Sciatic nerve (tissue), 2 donors: ENCODE data around the gene PCSK6. TPM values are rescaled to one million over a fixed set of nuclear protein-coding genes. Genes with fewer than 3 reads are reported as not detected.

Experiments used
- ATAC-seq: fragments of 200-7000 bp; cut with Tn5 transposase; one replicate; pipeline ENCODE4 v1.9.1; 2020; ENCODE audit warnings: mild to moderate bottlenecking, moderate library complexity
- DNase-seq: peaks from one replicate; pipeline ENCODE4 v3.0.0-alpha.2; 2020; ENCODE audit warnings: low spot score
- intact Hi-C: fragments of 100-400 bp; cut with DNase I; formaldehyde crosslinking; loops from one replicate; pipeline ENCODE4 v1.14.2; 2022
- total RNA-seq: library from RNA; stranded (reverse); fragmentation: NEBNext Ultra II Directional; extraction: Animal tissue kit (Norgen Biotek cat#: 25700); gene quantifications from one replicate; pipeline ENCODE4 v1.2.1, GENCODE V29; 2021
- donor health status: DM: no; HTN: no; CAD: no.
- donor health status: DM: no; HTN: no; CAD: no.

The PCSK6 gene
- total RNA-seq, 1 donor from 2014 or later, result 13.9 TPM

DNA sequence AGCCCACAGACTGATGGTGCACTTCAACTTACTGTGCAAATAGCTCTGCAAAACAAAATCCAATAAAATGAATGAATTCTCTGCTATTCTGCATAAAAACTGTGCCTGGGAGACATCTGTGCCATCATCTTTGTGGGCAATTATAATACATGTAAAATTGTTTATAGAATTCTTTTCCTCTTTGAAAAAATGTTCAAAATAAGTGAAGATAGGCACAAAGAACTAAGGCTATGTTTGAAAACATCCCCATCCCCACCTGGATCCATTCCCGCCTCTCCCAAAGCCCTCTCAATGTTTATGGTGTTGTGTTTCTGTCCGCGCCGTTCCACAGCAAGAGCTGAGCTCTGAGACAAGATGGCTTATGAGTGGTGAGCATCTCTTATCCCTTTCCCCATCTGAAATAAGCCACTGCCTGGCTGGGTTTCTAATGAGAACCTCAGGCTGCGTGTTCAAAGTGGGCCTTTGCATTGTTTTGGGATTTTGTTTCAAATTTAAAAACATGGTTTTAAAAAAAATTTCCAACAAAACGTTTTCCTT, 172.1 kb downstream of the PCSK6 start:
- no peak for DNase-seq
- ATAC-seq, result no peak
- intact Hi-C loops, result no loop called here

DNA sequence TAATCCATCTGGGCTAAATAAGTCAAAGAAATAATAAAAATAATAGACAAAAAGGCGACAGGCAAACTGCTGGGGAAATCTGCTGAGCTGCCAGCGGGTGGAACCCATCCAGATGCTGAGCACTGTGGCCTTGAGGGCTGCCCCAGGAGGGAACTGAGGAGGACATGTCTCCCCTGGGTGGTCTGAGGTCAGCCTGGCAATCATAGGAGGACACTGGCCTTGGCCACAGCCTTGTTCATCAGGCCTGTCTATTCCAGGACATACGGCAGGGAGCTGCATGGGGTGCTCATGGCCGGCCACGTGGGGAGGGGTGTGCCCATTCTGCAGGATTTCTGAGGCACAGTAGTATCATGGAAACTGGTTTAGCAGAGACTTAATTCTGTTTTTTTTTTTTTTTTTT, 173.0 kb downstream of the PCSK6 start:
- intact Hi-C loops, result no loop called here
- ATAC-seq (no peak), DNase-seq (peak; percentile 47)

DNA sequence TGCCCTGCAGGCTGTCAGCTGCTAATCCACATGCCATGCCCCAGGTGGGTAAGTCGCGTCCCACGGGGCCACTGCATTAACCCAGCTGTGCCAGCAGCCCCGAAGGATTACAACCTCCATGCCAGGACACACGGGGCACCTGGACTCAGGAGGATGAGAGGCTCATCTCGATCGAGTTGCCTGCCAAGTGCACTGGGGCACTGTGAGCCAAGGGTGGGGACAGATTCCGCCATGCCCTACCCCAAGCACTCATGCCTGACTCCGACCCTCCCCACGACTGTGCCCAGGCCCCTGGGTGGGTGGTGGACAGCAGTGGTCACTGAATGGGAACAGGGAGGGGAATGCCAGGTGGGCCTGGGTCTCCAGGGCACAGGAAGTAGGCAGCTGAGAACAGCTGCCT, 173.8 kb downstream of the PCSK6 start:
- ATAC-seq (no peak), DNase-seq (peak; percentile 51)
- intact Hi-C loops, result no loop called here

DNA sequence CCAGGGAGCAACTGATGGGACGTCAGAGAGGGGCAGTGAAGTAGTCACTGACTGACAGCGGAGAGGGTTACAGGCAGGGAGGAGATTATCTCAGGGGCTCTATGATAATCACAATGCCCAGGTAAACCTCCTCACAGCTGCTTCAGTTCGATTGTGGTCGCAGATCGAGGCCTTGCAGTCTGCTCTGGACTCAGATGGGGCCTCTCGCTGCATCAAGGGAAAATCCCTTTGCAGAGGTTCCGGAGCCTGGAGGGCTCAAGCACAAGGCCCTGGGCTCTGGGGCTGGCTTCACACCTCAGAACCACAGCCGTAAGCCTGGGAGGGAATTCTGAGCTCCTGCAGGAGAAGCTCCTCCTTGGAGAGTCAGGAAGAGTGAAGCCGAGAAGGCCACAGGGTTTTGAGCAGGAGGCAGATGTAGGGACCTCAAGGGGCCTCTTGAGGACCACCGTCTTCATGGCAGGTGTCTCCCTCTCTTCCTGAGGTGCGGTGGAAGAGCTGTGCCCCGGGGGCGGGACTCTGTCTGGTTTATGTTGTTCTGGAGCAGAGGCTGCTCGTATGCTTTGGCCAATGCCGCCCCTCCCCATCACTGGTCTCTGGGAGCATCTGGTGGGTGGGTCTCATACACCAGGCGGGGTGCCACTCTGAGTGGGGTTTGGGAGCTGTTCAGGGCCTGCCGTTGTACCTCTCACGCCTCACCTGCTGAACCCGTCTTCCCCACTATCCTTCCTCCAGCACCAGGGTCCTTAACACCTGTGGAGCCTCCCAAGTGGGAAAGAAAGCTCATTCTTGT, 175.0 kb downstream of the PCSK6 start:
- peak; percentile 45 for DNase-seq
- ATAC-seq, result no peak
- intact Hi-C loops, result no loop called here

DNA sequence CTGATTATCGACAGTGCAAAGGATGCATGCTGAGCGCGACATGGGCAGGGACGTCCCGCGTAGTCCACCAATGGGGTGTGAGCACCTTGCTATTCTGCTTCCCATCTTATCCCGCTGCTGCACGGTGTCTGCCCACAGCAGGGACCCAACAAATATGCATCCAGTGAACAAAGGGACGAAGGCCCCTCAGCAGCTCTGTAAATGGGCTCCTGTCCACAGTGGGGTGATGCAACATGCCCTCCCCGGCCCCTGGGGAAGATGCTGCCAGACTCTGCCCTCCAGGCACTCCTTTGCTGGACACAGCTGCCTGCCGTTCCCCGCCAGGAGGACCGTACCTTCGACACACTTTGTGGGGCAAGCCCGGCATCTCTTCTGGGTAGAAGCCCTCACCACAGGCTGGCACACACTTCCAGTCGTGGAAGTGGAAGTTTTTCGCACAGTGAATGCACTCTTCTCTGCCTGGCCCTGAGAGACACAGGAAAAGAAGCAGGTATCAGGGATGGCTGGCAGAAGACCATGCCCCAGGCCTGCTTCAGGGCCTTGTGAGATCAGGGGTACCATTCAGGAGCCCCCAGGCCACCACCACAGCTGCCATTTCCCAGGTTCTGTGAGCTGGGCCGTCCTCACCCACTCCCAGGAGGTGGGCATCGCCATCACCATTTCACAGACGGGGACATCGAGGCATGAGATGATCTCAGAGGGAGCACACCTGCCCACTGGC, 176.3 kb downstream of the PCSK6 start:
- DNase-seq, result peak; percentile 51
- intact Hi-C loops, result no loop called here
- ATAC-seq, result no peak

DNA sequence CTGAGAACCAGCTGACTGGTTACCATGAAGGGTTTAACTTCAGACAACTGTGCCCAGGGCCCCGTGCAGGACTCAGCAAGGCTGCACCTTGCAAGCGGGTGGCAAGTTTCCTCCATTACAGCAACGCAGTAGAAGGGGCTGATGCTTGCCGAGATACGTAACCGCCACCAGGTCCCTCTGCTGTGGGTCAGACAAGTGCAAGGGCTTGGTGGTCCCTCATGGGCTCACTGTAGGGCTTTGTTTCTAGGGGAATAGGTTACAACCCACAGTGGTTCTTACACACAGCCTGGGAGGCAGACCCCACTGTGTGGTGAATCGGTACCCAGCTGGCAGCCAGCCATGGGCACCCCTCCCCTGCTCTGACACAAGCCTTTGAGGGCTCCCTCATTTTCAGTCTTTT, 179.0 kb downstream of the PCSK6 start:
- intact Hi-C loops, result no loop called here
- no peak for ATAC-seq
- peak; percentile 35 for DNase-seq

DNA sequence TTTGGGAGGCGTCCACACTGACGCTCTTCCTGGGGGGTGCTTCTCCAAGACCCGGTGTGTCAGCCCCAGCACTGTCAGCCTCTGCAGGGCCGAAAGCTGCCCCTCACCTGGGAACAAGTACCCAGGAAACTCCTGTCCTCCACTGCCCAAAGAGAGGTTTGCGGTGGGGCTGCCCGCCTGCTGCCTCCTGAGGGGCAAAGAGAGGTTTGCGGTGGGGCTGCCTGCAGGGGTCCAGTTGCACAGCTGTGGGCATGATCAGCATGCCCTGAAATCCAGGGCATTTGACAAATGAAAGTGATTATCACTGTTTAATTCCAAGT, 179.4 kb downstream of the PCSK6 start:
- peak; percentile 43 for DNase-seq
- no peak for ATAC-seq
- intact Hi-C loops, result no loop called here

DNA sequence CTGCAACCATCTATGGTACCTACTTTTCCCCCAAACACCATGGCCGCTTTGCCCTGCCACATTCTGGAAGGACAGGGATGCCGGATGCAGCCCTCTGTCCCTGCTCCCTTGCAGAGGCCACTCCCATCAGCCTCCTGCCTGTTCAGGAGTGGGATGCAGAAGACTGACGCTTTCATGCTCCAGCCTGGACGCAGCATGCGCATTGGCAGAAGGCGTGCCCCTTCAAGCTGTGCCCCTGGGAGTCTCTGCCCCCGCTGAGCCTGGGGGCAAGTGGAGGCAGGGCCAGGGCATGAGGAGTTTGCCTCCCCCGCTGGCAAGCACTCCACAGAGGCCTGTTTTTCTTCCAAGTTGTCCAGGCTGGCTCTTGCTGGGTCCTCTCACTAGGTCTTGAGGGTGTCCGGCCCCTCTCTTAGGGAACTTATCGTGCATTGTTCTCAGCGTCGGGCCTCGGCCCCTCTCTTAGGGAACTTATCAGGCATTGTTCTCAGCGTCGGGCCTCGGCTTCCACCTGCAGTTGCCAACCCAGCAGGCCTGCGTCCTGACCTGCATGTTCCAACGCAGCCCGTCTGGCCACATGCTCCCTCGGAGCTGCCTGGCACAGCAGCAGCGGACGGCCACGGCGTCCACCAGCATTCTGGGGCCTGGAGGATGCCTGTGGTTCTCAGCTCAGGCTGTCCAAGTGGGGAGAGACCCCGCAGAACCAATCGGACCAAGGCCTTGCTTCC, 179.9 kb downstream of the PCSK6 start:
- ATAC-seq, result peak; percentile 47
- DNase-seq, result peak; percentile 60
- intact Hi-C loops, result loop anchor here (10.0 kb wide), 1 partner anchor 185 kb away; no protein-coding TSS in a partner anchor

DNA sequence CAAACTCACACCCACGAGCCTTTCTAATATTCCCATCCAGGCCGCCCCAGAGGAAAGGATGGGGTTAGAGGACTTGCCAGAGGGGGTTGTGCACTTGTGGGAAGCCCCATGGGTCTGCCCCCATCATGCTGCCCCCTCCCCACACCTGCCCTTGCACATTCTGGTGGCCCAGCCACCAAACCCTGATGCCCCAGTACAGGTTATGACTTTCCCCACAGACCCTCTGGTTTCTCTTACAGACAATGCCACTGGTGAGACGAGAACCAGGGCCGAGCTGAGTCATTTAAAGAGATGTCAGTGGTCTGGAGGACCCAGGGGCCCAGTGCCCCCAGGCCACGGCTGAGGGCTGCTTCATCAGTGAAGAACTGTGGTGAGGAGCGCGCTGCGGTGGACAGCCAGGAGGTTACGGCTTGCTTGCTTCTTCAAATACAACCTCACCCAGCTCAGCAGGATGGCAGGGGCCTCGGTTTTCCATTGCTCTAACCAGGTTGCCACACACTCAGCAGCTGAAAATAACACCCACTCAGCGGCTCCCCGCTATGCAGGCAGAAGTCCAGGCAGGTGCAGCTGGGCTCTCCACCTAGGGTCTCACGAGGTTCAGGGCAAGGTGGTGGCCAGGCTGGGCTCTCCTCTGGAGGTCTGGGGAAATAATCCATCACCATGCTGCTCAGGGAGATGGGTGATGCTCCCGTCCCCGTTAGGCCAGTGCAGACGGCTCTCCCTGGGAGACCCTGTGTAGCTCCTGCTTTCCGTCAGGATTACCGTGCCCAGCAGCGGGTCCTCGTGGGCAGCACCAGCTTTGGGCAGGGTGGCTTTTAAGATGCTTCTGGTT, 180.7 kb downstream of the PCSK6 start:
- intact Hi-C loops, result loop anchor here (10.0 kb wide), 1 partner anchor 186 kb away; no protein-coding TSS in a partner anchor
- DNase-seq (peak; percentile 45), ATAC-seq (no peak)

DNA sequence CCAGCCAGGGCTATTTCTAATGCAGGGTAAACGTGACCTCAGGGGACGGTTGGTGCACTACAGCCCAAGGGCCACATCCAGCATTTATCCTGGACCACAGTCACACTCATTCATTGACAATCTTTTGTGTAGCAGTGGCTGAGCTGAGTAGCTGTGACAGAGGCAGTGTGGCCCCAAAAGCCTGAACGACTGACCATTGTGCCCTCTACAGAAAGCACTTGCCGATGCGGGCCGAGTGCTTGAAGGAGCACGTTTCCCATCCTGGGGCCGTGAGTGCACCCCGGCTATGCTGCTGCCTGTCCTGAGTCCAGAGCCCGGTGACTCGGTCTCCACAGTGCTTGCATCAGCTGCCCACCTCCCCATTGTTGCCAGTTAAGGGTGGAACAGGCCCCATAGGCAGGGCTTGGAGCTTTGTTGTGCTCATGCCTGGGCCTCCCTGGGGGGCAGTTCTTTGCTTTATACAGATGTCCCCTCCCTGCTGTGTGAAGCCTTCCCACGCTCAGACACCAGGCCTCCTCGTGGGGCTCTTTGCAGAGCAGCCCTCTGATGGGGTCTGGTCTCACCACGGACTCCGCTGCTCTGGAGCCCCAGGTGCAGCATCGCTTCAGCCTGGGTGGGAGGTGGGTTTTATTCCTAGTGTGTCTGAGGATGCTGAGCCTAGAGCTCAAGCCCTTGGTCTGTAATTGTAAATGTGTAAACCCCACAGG, 181.5 kb downstream of the PCSK6 start:
- DNase-seq (peak; percentile 43), ATAC-seq (no peak)
- intact Hi-C loops, result loop anchor here (10.0 kb wide), 1 partner anchor 187 kb away; no protein-coding TSS in a partner anchor

DNA sequence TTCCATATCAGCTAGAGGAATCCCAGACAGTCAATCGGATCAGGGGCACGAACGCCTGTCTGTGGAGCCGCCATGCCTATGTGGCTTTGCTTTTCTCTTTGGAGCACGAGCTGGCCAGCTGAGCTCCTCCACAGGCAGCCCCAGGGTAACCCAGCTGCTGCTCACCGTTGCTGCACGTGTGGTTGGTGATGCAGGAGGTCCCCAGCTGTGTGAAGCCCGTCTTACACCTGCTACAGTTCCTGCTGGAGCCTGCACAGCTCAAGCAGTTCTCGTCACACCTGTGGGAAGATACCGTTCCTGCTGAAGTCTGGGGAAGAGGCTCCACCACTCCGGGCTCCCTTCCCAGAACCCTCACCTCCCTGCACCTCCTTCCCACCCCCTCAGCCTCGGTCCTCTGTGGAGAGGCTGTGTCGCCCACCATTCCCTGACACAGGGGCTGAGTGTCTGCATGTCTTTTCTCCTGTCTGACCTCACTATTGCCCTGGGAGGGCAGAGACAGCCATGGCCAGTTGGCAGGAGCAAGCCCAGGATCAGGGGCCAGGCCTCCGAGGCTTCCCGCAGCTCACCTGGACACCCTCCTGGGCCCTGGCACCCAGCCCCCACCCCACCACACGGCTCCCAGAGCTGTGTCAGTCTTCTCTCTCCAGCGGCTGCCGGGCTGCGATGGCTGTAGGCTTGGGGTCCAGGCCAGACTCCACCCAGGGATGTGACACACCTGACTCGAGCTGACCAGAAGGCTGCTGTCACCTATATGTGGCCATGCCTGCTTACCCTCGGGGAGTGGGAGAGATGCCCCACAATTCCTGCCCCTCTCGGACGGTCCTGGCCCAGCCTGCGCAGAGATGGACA, 182.2 kb downstream of the PCSK6 start:
- peak; percentile 48 for DNase-seq
- ATAC-seq, result no peak
- intact Hi-C loops, result loop anchor here (10.0 kb wide), 1 partner anchor 188 kb away; no protein-coding TSS in a partner anchor

DNA sequence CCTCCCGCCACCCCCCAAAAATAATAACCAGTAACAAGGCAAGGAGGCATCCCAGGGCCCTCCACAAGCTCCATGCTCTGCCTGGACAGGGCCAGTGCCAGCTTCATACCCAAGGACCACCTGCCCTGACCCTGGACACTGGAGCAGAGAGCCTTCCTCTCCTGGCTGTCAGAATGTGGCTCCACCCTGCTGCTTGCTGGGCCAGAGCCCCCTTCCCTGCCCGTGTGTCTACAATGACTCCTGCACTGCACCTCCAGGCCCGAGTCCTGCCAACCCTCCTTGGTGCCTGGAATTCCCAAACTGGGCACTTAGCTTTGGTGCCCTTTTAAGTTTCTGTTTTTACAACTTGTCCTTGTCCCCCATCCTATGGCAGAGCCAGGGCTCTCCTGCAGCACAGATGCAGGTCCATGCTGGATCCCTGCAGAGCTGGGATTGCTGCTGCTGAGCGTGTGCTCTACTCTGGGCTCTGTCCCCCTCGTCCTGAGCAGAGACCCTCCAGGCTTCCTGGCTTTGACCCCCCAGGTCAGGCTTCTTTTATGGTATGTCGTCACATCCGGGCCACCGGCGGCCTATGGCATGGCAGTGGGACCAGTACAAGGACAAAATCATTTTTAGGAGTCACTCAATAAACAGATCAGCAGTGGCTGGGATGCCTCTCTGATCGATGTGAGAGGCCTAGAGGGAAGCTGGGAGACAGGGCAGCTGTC, 183.0 kb downstream of the PCSK6 start:
- intact Hi-C loops, result loop anchor here (10.0 kb wide), 1 partner anchor 188 kb away; no protein-coding TSS in a partner anchor
- DNase-seq, result peak; percentile 38
- no peak for ATAC-seq

DNA sequence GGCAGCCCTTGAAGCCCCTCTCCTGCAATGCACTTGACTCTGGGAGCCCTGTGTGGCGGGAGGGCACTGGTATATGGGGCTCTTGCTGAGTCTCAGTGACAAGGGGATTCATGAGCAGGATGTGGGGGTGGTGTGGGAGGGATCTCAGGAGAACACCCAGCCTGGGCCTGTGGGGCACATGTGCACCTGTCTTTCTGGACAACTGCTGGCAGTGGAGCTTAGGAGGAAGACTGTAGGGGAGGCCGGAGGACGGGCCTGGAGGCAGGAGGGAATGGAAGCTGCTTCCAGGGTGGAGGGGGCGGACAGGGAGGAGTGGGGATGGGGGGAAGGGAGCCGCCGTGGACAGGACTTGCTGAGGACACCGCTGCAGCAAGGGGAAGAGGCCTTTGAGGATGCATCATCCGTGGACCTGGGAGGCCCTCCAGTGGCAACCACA, 183.7 kb downstream of the PCSK6 start:
- ATAC-seq (no peak), DNase-seq (peak; percentile 43)
- intact Hi-C loops, result loop anchor here (10.0 kb wide), 1 partner anchor 189 kb away; no protein-coding TSS in a partner anchor

DNA sequence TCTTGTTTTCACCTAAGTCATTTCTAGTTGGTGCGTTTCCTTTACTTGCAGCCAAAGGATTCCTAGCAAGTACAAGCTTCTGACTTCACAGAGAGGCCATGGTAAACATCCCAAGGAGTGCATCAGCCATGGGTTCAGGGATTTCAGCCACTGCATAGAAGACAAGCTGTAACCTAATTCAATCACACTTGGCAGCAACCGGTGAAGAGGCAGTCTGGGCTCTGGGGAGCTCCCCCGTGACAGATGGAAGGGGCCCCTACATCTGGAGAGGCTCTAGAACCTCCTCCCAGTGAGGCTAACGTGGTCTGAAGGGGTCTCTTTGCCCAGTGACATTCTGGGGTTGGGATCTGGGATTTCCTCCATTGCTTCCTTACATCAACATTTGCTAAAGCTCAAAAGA, 186.1 kb downstream of the PCSK6 start:
- DNase-seq (peak; percentile 21), ATAC-seq (no peak)
- intact Hi-C loops, result loop anchor here (10.0 kb wide), 1 partner anchor 191 kb away; no protein-coding TSS in a partner anchor

DNA sequence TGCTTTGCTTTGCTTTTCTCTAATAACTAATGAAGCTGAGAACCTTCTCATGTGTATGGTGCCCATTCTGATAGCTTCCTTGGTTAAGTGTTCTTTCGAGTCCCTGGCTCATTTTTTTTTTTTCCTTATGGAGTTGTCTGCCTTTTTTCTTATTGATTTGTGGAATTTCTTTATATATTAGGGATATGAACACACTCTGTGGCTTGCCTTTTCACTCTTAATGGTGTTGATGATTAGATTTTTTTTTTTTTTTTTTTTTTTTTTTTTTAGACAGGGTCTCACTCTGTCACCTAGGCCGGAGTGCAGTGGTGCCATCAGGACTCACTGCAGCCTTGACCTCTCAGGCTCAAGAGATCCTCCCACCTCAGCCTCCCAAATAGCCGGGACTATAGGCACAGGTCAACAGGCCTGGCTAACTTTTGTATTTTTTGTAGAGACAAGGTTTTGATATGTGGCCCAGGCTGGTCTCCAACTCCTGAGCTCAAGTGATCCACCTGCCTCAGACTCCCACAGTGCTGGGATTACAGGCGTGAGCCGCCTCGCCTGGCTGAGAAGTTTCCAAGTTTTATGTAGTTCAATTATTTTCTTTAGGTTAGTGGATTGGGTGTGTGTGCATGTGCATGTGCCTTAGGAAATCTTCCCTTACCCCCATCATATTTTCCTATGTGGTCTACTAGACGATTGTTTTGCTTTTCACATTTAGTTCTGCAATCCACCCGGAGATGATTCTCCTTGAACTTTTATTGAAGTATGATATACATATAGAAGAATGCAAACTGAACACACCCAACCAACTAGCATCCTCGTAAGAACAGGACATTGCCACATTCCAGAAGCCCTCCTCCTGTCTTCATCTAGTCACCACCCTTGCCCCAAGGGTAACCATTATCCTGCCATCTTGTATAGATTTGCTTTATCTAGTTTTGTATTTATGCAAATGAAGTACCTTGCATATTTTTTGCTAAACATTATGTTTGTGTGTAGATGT, 192.8 kb downstream of the PCSK6 start:
- intact Hi-C loops, result loop anchor here (5.0 kb wide), 1 partner anchor 346 kb away; no protein-coding TSS in a partner anchor
- ATAC-seq (no peak), DNase-seq (peak; percentile 28)
